Gastroesophageal sphincter (tissue), 4 donors: ENCODE results near the gene TFDP2. TPM values are rescaled to one million over a fixed set of nuclear protein-coding genes. Genes with fewer than 3 reads are reported as not detected.

ENCODE experiments used
- ATAC-seq: fragments of 150-250 bp; one replicate; pipeline ENCODE4 v1.9.1; 2016; ENCODE audit warnings: mild to moderate bottlenecking, moderate library complexity
- H3K27ac ChIP-seq, 4 donors: fragments of 200-600 bp; sonication (generic) in 3 of 4; 1 replicate in 3 of 4; 2 replicates in 1 of 4; pipeline ENCODE4 v1.5.1; 2016 to 2019
- H3K27me3 ChIP-seq: fragments of 200-600 bp; sonication (generic); one replicate; pipeline ENCODE4 v1.5.1; 2019
- H3K36me3 ChIP-seq, 2 donors: fragments of 200-600 bp; sonication (generic); one replicate each; pipeline ENCODE4 v1.5.1; 2019; ENCODE audit warnings: control low read depth in 1 of 2
- H3K4me1 ChIP-seq, 3 donors: fragments of 200-600 bp; sonication (generic); 1 replicate in 2 of 3; 2 replicates in 1 of 3; pipeline ENCODE4 v1.5.1; 2016 to 2019; ENCODE audit warnings: control low read depth in 2 of 3
- H3K4me3 ChIP-seq, 2 donors: fragments of 200-600 bp; sonication (generic); one replicate each; pipeline ENCODE4 v1.5.1; 2019; ENCODE audit warnings: mild to moderate bottlenecking in 1 of 2, moderate library complexity in 1 of 2
- H3K9me3 ChIP-seq, 3 donors: fragments of 200-600 bp; sonication (generic); one replicate each; pipeline ENCODE4 v1.5.1; 2017 to 2019; ENCODE audit warnings: control low read depth in 2 of 3
- CTCF ChIP-seq, 4 experiments: fragments of 200-600 bp in 2 of 4; fragments of 450-650 bp in 2 of 4; sonication (generic) in 1 of 4; IDR thresholded peaks; one replicate each; pipeline ENCODE4 v1.5.1; 2017 to 2019; ENCODE audit warnings: antibody characterized with exemption in 4 of 4, mild to moderate bottlenecking in 2 of 4, moderate library complexity in 2 of 4
- EP300 ChIP-seq: sonication (generic); formaldehyde crosslinking; IDR thresholded peaks from one replicate; pipeline ENCODE4 v1.6.1; 2017; ENCODE audit warnings: antibody characterized with exemption, mild to moderate bottlenecking
- POLR2A ChIP-seq, 2 donors: fragments of 450-650 bp; IDR thresholded peaks; one replicate each; pipeline ENCODE4 v1.6.1; 2017; ENCODE audit warnings: antibody characterized with exemption in 2 of 2, mild to moderate bottlenecking in 2 of 2, moderate library complexity in 1 of 2
- POLR2AphosphoS5 ChIP-seq: sonication (generic); formaldehyde crosslinking; IDR thresholded peaks from one replicate; pipeline ENCODE4 v1.6.1; 2017; ENCODE audit warnings: antibody characterized with exemption
- WGBS, 2 donors: methylation state at CpG; one replicate each; pipeline ENCODE4 v1.1.5; 2018; ENCODE audit warnings: low coverage in 1 of 2; 5-methylcytosine and 5-hydroxymethylcytosine counted together
- total RNA-seq, 4 donors: library from RNA; depleted of rRNA; stranded (reverse); fragments of >200 nt; gene quantifications; one replicate each; pipeline ENCODE4 v1.1.0, GENCODE V29; 2016

The TFDP2 gene
- total RNA-seq, 4 donors from 2014 or later, result 56.2 to 267 (median 108) TPM

GRCh38 chr3:142117056-142117851, 32.1 kb downstream of the TFDP2 start:
- no peak for TF ChIP-seq CTCF (IDR thresholded peaks at IDR 0.05)
- no peak for TF ChIP-seq POLR2A (IDR thresholded peaks at IDR 0.05)
- no peak for TF ChIP-seq EP300
- no peak overlapping the region for H3K27ac ChIP-seq
- H3K36me3 ChIP-seq, result no peaks in the 10 kb centered on the region
- H3K27me3 ChIP-seq, result no peaks in the 10 kb centered on the region
- 94% methylated on average over 5 of the region's 8 CpGs; no CpG with 5 or more reads in 1 of the 2 donors for WGBS, 2 donors
- H3K9me3 ChIP-seq, result no peaks in the 10 kb centered on the region
- peaks cover 0 to 9% (median 0%) of the 10 kb centered on the region in 3 donors for H3K4me1 ChIP-seq
- no peak overlapping the region for H3K4me3 ChIP-seq
- no peak for ATAC-seq

- ATAC-seq, result no peak
- TF ChIP-seq POLR2A (IDR thresholded peaks at IDR 0.05), result no peak
- TF ChIP-seq CTCF (IDR thresholded peaks at IDR 0.05), result no peak
- TF ChIP-seq POLR2AphosphoS5, result no peak
- TF ChIP-seq EP300, result no peak
- Histone ChIP-seq H3K4me1 (peaks cover 0 to 8% (median 0%) of the 10 kb centered on the region in 3 donors), H3K9me3 (no peaks in the 10 kb centered on the region), H3K27ac (no peak overlapping the region), H3K4me3 (no peak overlapping the region), H3K36me3 (no peaks in the 10 kb centered on the region), H3K27me3 (no peaks in the 10 kb centered on the region)
- 94 to 100% methylated on average over 2 of the region's 4 CpGs for WGBS, 2 donors
Observed at GRCh38 chr3:142115867-142116668, 33.3 kb downstream of the TFDP2 start.

- 86 to 100% methylated on average over 1 of the region's 1 CpG for WGBS, 2 donors
- Histone ChIP-seq H3K27me3 (no peaks in the 10 kb centered on the region), H3K4me3 (no peak overlapping the region), H3K4me1 (peaks cover 0 to 5% (median 0%) of the 10 kb centered on the region in 3 donors), H3K36me3 (no peaks in the 10 kb centered on the region), H3K27ac (no peak overlapping the region), H3K9me3 (no peaks in the 10 kb centered on the region)
- ATAC-seq, result no peak
- TF ChIP-seq POLR2AphosphoS5, result no peak
- no peak for TF ChIP-seq CTCF (IDR thresholded peaks at IDR 0.05)
- TF ChIP-seq EP300, result no peak
- no peak for TF ChIP-seq POLR2A (IDR thresholded peaks at IDR 0.05)
Observed at GRCh38 chr3:142112601-142113000, 36.7 kb downstream of the TFDP2 start.

- ATAC-seq, result no peak
- Histone ChIP-seq H3K4me1 (peaks cover 0 to 5% (median 0%) of the 10 kb centered on the region in 3 donors), H3K4me3 (no peak overlapping the region), H3K9me3 (no peaks in the 10 kb centered on the region), H3K36me3 (no peaks in the 10 kb centered on the region), H3K27me3 (no peaks in the 10 kb centered on the region), H3K27ac (no peak overlapping the region)
- TF ChIP-seq POLR2A (IDR thresholded peaks at IDR 0.05), result no peak
- no peak for TF ChIP-seq CTCF (IDR thresholded peaks at IDR 0.05)
- no peak for TF ChIP-seq POLR2AphosphoS5
- no peak for TF ChIP-seq EP300
- 50 to 54% methylated on average over 2 of the region's 2 CpGs for WGBS, 2 donors
Observed at GRCh38 chr3:142106548-142106947, 42.8 kb downstream of the TFDP2 start.
